ENCODE results near the gene EXOC6. TPM values are rescaled to one million over a fixed set of nuclear protein-coding genes. Genes with fewer than 3 reads are reported as not detected.
A peak's percentile ranks its signal among the peaks of the same experiment; 100 is the strongest.

Gene EXOC6
- total RNA-seq, 2 donors from 2014 or later, result 7.0 to 10.1 TPM

DNA sequence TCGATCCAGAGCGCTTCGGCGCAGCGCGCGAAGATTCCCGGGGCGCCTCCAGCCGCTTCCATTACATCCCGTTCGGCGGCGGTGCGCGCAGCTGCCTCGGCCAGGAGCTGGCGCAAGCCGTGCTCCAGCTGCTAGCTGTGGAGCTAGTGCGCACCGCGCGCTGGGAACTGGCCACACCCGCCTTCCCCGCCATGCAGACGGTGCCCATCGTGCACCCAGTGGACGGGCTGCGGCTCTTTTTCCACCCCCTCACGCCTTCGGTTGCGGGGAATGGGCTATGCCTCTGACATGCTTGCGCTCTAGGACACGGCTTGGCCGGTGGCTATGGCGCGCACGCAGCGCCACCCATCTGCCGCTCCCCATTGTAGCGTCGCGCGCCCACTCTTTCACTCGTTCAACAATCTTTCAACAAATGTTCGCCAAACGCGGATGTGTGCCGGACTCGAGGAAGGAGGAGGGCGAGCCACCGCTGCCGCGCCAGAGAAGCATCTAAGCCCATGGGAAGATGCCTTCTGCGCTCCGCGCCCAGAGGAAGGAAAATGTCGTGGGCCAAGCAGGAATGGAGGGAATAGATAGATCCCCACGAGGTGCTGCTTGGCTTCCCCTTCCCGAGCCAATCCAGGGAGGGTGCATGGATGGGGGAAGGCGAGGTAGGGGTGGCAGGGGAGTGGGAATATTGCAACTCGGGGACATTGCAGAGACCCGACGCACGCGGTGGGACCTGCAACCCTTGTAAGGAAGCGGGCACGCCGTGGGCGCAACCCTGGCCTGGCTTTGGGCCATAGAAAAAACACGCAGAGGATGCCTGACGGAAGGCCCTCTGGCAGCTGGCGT, 220.3 kb downstream of the EXOC6 start:
- TF ChIP-seq, protein P1, sequence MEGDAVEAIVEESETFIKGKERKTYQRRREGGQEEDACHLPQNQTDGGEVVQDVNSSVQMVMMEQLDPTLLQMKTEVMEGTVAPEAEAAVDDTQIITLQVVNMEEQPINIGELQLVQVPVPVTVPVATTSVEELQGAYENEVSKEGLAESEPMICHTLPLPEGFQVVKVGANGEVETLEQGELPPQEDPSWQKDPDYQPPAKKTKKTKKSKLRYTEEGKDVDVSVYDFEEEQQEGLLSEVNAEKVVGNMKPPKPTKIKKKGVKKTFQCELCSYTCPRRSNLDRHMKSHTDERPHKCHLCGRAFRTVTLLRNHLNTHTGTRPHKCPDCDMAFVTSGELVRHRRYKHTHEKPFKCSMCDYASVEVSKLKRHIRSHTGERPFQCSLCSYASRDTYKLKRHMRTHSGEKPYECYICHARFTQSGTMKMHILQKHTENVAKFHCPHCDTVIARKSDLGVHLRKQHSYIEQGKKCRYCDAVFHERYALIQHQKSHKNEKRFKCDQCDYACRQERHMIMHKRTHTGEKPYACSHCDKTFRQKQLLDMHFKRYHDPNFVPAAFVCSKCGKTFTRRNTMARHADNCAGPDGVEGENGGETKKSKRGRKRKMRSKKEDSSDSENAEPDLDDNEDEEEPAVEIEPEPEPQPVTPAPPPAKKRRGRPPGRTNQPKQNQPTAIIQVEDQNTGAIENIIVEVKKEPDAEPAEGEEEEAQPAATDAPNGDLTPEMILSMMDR (IDR thresholded peaks at IDR 0.05), result no peak
- peaks cover 10 to 42% of the 10 kb centered on the region in 2 donors for H3K27me3 ChIP-seq

DNA sequence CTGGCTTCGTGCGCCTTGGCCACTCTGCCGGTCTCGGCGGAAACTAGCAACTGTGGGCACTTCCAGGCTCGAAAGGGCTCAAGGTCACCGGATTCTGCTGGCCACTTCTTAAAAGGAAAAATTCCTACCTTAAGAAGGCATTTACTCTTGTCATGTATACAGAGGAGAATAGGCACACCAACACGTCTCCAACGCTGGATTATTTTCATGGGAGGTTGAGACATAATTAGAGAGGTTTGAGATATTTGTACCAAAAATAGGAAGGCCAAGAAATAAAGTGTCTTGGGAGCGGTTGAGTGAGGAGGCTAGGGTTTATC, 220.9 kb downstream of the EXOC6 start:
- no peak for DNase-seq (ENCODE audit: low spot score)
- Histone ChIP-seq H3K27me3 (peaks cover 12 to 46% of the 10 kb centered on the region in 2 donors), H3K36me3 (no peaks in the 10 kb centered on the region), H3K9me3 (no peaks in the 10 kb centered on the region), H3K27ac (no peak overlapping the region), H3K4me1 (peaks cover 0 to 44% of the 10 kb centered on the region in 2 donors), H3K4me3 (no peak overlapping the region)
- TF ChIP-seq, protein P1 (IDR thresholded peaks at IDR 0.05), result no peak

More for the DNA sequence above, 220.3 kb downstream of the EXOC6 start:
- DNase-seq (ENCODE audit: low spot score), result peak; percentile 53
- no peaks in the 10 kb centered on the region for H3K9me3 ChIP-seq
- peak overlapping the region in 1 of 2 donors; percentile 9 for H3K4me3 ChIP-seq
- H3K4me1 ChIP-seq, result peaks cover 0 to 38% of the 10 kb centered on the region in 2 donors
- H3K27ac ChIP-seq, result no peak overlapping the region
- H3K36me3 ChIP-seq, result no peaks in the 10 kb centered on the region

DNA sequence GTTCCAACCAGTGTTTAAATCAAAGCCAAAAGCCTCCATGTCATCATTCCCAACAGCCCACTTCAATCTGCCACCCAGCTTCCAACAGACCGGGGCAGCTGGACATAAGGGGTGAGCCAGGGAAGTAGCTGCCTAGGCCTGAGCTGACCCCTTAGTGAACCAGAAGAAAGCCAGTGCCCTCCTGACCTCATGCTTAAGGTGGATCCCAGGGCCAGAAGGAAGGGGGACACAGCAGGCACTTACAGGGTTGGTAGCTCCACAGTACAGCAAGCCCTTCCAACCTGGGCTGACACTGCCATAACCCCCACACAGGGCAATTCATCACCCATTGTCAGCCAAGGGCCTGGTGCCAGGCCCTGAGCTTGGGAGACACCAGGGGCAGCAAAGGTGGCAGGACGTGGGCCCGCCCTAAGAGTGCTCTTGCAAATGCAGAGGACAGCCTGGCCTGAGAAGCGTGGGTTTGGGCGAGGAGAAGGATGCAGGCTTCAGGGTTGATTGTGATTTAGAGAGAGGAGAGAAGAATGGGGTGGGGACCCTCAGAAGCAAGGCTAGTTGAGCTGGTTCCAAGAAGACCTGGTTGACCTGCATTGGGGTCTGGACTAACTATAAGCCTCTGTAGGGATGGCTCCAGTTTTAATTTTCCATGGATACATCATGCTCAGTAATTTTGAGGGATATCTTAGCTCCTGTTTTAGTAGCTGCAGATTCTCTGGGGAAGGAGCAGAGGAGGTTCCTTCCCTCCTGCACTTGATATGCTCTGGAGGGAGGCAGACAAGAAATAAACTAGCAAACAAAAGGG, 222.3 kb downstream of the EXOC6 start:
- H3K27me3 ChIP-seq, result peaks cover 15 to 51% of the 10 kb centered on the region in 2 donors
- no peaks in the 10 kb centered on the region for H3K9me3 ChIP-seq
- no peaks in the 10 kb centered on the region for H3K36me3 ChIP-seq
- no peak overlapping the region for H3K4me3 ChIP-seq
- H3K4me1 ChIP-seq, result peaks cover 0 to 56% of the 10 kb centered on the region in 2 donors
- TF ChIP-seq, protein P1 (IDR thresholded peaks at IDR 0.05), result no peak
- DNase-seq (ENCODE audit: low spot score), result peak; percentile 21
- H3K27ac ChIP-seq, result no peak overlapping the region

DNA sequence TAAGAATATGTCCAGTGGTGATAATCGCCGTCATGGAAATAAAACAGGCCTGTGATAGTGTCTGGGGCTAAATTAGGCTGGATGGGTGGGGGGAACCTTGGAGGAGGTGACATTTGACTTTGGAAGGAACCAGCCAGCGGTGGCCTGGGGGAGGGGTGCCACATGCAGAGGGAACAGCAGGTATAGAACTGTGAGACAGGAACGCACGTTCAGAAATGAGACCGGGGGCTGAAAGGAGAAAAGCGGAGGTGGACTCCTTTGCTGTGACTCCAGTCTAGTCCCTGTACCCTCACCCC, 222.8 kb downstream of the EXOC6 start:
- H3K4me3 ChIP-seq, result no peak overlapping the region
- H3K27ac ChIP-seq, result no peak overlapping the region
- peak; percentile 34 for DNase-seq (ENCODE audit: low spot score)
- TF ChIP-seq, protein P1 (IDR thresholded peaks at IDR 0.05), result no peak
- peaks cover 0 to 50% of the 10 kb centered on the region in 2 donors for H3K4me1 ChIP-seq
- H3K9me3 ChIP-seq, result no peaks in the 10 kb centered on the region
- no peaks in the 10 kb centered on the region for H3K36me3 ChIP-seq
- peaks cover 15 to 46% of the 10 kb centered on the region in 2 donors for H3K27me3 ChIP-seq

DNA sequence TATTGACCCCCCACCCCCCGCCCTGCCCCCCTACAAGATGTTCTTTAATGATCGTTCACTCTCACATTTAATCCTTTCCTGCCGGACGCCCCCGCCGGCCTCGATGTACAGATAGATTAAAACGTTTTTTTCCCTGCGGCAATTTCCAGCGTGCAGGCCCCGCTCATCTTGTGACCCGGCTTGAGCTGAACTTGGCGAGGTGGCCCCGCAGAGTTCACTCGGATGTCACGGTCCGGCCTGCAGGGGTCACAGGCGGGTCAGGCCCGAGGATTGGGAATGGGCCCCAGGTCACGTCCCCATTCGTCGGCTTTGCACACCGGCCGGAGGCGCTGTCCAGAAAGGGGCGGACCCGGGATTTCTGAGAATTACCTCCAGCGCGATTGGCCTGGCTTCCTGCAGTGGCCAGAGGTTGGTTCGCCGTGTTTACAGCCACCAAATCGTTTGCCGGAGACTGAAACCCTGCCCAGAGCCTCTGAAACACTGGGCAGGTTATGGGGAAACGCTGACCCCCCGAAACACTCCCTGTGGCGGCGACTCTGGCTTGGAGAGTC, 223.4 kb downstream of the EXOC6 start:
- H3K27ac ChIP-seq, result no peak overlapping the region
- peaks cover 0 to 49% of the 10 kb centered on the region in 2 donors for H3K4me1 ChIP-seq
- TF ChIP-seq, protein P1 (IDR thresholded peaks at IDR 0.05), result no peak
- DNase-seq (ENCODE audit: low spot score), result no peak
- H3K27me3 ChIP-seq, result peaks cover 15 to 39% of the 10 kb centered on the region in 2 donors
- no peaks in the 10 kb centered on the region for H3K36me3 ChIP-seq
- H3K9me3 ChIP-seq, result no peaks in the 10 kb centered on the region
- H3K4me3 ChIP-seq, result peak overlapping the region in 1 of 2 donors; percentile 43
